DLD1 (cell line): ENCODE measurements around the gene CD68.

Experiments
- in situ Hi-C: cut with HindIII; loops from 2 replicates; pipeline ENCODE4 v1.10.0; 2017; ENCODE audit warnings: low sequenced_read_pairs

CD68 gene

GRCh38 chr17:7559320-7560171 is 19.9 kb upstream of the CD68 start:
- in situ Hi-C loops: no loop called here

- in situ Hi-C loops: no loop called here
Measured at GRCh38 chr17:7560172-7561027, 19.0 kb upstream of the CD68 start.

- in situ Hi-C loops: no loop called here
Measured at GRCh38 chr17:7561028-7561575, 18.3 kb upstream of the CD68 start.

- in situ Hi-C loops: no loop called here
Measured at GRCh38 chr17:7561589-7562207, 17.7 kb upstream of the CD68 start, which contains the start of gene SENP3. Gene SENP3 (plus strand): TSS chr17:7561919. CDS start chr17:7563077, 1,158 bp downstream.

GRCh38 chr17:7562208-7562605 is 17.2 kb upstream of the CD68 start:
- in situ Hi-C loops: no loop called here

GRCh38 chr17:7563115-7563869 is 16.1 kb upstream of the CD68 start:
- in situ Hi-C loops: no loop called here

- in situ Hi-C loops: no loop called here
Measured at GRCh38 chr17:7569571-7569970, 9.9 kb upstream of the CD68 start.

GRCh38 chr17:7570351-7570750 is 9.1 kb upstream of the CD68 start:
- in situ Hi-C loops: no loop called here

GRCh38 chr17:7572338-7572587 is 7.2 kb upstream of the CD68 start:
- in situ Hi-C loops: no loop called here

GRCh38 chr17:7572588-7573323 is 6.7 kb upstream of the CD68 start:
- in situ Hi-C loops: no loop called here

- in situ Hi-C loops: no loop called here
Measured at GRCh38 chr17:7573324-7574080, 5.9 kb upstream of the CD68 start.

GRCh38 chr17:7574176-7574953 is 5.1 kb upstream of the CD68 start:
- in situ Hi-C loops: no loop called here

- in situ Hi-C loops: no loop called here
Measured at GRCh38 chr17:7575481-7575883, 4.0 kb upstream of the CD68 start.

GRCh38 chr17:7575959-7576358 is 3.5 kb upstream of the CD68 start:
- in situ Hi-C loops: no loop called here

GRCh38 chr17:7576432-7576937 is 3.0 kb upstream of the CD68 start:
- in situ Hi-C loops: no loop called here

- in situ Hi-C loops: no loop called here
Measured at GRCh38 chr17:7577327-7578199, 1.9 kb upstream of the CD68 start.

- in situ Hi-C loops: no loop called here
Measured at GRCh38 chr17:7579834-7580603, 581 bp downstream of the CD68 start.
